HG02759 (cell line): ENCODE measurements around the gene SLC5A11.

ENCODE experiments used
- ATAC-seq: cut with Tn5 transposase; IDR thresholded peaks from one replicate; pipeline ENCODE4 v1.9.1; 2021; ENCODE audit warnings: mild to moderate bottlenecking, moderate library complexity; ENCODE audit not compliant: unreplicated experiment

SLC5A11 gene

GRCh38 chr16:24957887-24958286, 112.1 kb downstream of the SLC5A11 start:
- no peak for ATAC-seq
